Right lobe of liver (tissue), 4 donors: ENCODE results near the gene CDH4.

Experiments
- POLR2A ChIP-seq: fragments of 450-650 bp; IDR thresholded peaks from one replicate; pipeline ENCODE4 v1.6.1; 2017; ENCODE audit warnings: antibody characterized with exemption, mild to moderate bottlenecking
- TF ChIP-seq, protein P1 (sequence below), 4 donors: fragments of 200-600 bp in 3 of 4; fragments of 450-650 bp in 1 of 4; IDR thresholded peaks; one replicate each; pipeline versions ENCODE4 v1.5.1 to v1.8.0; 2016 to 2022; ENCODE audit warnings: antibody characterized with exemption in 4 of 4, mild to moderate bottlenecking in 2 of 4
- donor health status: DM: no; HTN: no; CAD: no.
- donor health status: DM: no; HTN: no; CAD: no.
- donor health status: DM: no; HTN: yes; CAD: no.

DNA sequence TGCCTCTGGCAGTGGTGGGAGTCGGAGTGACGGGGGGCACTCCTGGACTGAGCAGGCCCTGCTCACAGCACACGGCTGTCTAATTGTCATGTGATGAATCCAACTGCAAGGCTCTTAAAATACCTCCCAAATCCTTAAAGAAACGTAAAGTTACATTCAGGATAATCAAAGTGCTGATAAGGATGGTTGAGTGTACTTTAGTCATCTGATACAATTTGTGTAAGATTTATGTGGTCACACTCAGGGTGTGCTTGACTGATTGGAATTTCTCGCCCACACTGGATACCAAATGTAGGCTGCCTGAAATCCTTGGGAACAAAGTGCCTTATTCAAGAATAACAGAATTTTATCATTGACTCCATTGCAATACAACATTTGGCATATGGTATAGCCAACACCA, 238.7 kb downstream of the CDH4 start:
- TF ChIP-seq POLR2A, result no peak
- TF ChIP-seq, protein P1, sequence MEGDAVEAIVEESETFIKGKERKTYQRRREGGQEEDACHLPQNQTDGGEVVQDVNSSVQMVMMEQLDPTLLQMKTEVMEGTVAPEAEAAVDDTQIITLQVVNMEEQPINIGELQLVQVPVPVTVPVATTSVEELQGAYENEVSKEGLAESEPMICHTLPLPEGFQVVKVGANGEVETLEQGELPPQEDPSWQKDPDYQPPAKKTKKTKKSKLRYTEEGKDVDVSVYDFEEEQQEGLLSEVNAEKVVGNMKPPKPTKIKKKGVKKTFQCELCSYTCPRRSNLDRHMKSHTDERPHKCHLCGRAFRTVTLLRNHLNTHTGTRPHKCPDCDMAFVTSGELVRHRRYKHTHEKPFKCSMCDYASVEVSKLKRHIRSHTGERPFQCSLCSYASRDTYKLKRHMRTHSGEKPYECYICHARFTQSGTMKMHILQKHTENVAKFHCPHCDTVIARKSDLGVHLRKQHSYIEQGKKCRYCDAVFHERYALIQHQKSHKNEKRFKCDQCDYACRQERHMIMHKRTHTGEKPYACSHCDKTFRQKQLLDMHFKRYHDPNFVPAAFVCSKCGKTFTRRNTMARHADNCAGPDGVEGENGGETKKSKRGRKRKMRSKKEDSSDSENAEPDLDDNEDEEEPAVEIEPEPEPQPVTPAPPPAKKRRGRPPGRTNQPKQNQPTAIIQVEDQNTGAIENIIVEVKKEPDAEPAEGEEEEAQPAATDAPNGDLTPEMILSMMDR (IDR thresholded peaks at IDR 0.05), result no peak
